H4 (cell line): ENCODE data around the gene KCNJ6. TPM values are rescaled to one million over a fixed set of nuclear protein-coding genes. Genes with fewer than 3 reads are reported as not detected.
"Not testable (repeated sequence)": the region's sequence is repeated elsewhere in the genome, so short reads cannot be mapped to it uniquely, and the experiment has no call there.

Experiments
- DNase-seq: peaks from one replicate; pipeline ENCODE4 v3.0.0-alpha.2; 2015; ENCODE audit warnings: low spot score
- total RNA-seq: library from RNA; depleted of rRNA; stranded (reverse); fragments of >200 nt; shearing (Covaris generic); gene quantifications from 2 replicates; pipeline ENCODE4 v1.2.3, GENCODE V29; 2014

KCNJ6 gene
- total RNA-seq, 1 experiment from 2014 or later, result not detected

- DNase-seq, result no peak
These were observed 239.3 kb downstream of the KCNJ6 start for GRCh38 chr21:37677006-37677405.

- peak; percentile 25 for DNase-seq
These were observed 241.0 kb downstream of the KCNJ6 start for GRCh38 chr21:37675202-37675801.

DNA sequence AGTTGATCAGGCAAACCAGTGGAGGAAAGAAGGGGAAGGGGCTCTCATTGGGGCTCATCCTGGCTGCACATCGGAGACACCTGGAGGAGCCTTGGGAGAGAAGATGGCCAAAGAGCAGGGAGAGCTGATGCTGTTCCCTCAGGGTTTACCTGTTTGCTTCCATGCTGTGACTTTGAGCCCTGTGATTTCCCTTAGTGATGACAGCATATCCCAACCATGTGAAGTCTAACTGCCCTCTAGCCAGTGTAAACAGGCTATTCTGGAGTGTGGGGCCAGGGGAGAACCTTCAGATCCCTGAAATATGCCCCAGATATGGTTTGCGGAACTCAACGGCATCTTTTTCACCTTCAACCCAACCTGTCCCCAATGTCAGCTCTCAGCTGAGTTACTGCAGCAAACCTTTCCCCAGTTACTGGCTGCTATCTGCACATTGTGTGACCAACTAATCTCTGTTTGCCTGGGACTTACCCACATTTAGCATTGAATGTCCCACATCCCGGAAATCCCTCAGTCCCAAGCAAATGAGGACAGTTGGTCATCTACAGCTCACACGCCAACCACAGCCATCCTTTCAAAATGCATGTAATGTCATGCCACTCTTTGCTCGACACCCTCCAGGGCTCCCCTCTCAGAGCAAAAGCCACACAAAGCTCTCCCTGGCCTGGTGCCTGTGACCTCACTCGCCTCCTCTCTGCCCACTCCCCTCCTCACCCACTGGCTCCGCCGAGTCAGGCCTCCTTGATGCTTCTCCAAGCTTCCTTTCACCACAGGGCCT lies 242.3 kb downstream of the KCNJ6 start:
- no peak for DNase-seq

- DNase-seq, result no peak
These were observed 244.9 kb downstream of the KCNJ6 start for GRCh38 chr21:37671381-37671780.

DNA sequence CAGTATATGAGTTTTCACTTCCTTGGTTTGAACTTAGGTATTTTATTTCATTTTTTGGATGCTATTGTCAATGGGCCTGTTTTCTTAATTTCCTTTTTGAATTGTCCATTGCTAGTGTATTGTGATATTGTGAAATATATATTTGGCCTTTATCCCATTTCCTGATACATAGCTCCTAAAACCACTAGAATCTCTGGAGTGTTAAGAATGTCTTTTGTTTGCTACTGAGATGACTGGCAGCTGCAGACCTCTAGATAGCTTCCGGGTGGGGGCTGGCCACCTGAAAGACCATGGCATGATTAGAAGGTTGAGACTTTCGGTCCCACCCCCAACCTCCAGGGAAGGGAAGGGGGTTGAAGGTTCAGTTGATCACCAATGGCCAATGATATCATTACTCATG lies 245.4 kb downstream of the KCNJ6 start:
- DNase-seq, result no peak

DNA sequence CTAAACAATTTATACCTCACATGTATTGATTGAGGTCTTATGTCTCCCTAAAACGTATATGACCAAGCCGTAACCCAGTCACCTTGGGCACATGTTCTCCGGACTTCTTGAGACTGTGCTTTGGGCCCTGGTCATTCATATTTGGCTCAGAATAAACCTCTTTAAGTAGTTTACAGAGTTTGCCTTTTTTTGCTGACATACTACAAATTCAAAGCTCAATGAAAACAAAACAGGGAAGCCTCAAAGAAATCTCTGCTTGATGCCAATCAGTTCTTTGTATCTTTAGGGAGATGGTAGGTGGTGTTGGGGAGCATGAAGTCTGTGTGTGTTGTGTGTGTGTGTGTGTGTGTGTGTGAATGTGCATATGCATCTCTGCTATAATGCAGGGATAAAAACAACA lies 247.0 kb downstream of the KCNJ6 start:
- DNase-seq, result no peak

GRCh38 chr21:37668462-37669239 lies 247.6 kb downstream of the KCNJ6 start:
- no peak for DNase-seq

DNA sequence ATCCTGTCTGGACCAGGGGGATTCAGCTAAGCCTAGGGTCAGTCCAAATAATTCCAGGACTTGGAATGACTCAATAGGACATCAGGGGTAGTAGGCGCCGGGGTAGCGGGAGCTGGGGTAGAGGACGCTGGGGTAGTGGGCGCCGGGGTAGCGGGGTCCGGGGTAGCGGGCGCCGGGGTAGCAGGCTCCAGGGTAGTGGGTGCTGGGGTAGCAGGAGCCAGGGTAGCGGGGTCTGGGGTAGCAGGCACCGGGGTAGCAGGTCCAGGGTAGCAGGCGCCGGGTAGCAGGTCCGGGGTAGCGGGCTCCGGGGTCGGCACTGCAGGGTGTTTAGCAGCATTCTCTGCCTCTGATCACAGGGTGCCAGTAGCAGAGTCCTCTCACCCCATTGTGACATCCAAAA lies 248.9 kb downstream of the KCNJ6 start:
- no peak for DNase-seq

DNA sequence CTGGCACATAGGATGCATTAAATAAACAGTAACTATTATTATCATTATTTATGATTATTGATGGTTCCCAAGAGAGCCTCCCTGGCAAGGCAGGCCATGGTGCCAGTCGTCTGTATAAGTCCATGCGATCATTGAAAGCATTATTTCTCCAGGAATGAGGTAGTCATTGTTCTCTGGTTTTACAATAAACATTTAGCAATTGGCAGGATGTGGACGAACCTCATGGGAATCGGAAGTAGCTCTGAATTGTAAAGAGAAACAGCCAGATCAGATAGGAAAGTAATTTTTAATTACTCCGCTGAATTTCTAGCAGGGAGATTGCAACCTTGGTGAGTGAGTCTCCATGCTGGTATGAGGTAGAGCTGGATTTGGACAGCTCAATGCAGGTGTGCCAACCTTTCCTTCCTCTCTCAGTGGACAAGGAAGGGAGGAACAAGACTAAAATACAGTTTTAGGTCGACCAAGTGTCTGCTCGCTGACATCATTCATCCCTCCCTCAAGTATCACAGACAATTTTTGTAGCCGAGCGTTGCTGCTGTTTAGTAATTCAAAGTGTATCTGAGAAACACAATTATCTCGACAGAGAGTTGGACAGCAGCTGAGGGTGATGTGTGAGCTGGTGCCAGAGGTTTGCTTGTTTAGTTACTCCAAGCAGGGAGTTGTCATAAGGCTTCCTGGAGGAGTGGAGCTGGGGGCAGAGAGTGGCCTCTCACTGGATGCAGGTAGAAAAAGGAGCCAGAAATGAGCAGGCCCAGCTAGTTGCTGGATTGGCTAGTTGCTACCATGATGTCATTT lies 250.8 kb downstream of the KCNJ6 start:
- DNase-seq, result no peak

GRCh38 chr21:37662227-37662626 lies 254.0 kb downstream of the KCNJ6 start:
- not testable (repeated sequence) for DNase-seq

DNA sequence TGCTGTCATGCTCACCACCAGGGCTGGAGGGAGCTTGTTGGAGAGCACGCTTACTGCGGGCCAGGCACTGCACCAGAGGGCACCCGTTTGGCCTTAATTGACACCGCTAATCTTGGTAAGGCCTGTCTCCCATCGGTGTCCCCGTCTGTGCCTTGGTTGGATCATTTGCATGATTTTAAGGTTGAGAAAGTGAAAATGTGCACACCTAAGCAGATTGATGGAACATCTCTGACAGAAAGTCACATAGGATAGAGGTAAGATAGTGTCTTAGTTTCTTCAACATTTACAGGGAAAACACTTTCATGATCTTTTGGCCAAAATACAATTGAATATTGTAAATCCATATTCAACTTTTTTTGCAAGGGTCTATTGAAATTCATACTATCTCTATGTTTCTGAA lies 255.5 kb downstream of the KCNJ6 start:
- DNase-seq, result no peak

GRCh38 chr21:37659874-37660273 lies 256.4 kb downstream of the KCNJ6 start:
- no peak for DNase-seq

GRCh38 chr21:37658817-37659458 lies 257.3 kb downstream of the KCNJ6 start:
- DNase-seq, result peak; percentile 66

DNA sequence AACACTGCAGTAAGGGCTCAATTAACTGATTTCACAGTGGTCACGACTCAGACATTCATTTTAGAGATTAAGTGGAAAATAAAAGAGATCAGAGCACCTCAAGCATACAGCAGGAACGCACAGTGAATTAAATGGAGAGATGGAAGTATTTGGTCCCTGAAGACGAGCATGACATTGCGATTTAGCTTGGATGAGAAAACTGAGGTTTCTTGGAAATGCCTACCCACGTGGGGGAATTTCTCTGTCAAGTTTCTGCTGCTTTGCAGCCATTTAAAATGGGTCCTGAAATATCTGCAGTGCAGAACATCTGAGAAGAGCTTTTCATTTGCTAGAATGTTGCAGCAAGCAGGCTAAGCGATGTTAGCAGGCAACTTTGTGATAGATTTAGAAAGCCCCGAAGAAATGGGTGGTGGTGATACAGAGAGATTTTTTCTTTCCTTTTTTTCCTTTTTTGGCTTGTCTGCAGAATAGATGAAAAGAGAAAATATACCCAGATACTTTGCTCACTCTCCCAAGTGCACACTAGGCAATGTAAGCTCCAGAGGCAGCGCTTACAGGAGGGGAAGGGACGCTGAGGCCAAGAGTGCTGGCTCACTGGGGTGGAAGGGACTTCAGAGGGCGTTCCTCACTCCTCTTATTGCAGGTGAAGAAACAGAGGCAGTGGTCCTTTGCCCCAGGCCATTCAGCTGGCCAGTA lies 258.0 kb downstream of the KCNJ6 start:
- no peak for DNase-seq

GRCh38 chr21:37656899-37657298 lies 259.4 kb downstream of the KCNJ6 start:
- DNase-seq, result no peak

GRCh38 chr21:37655611-37656300 lies 260.5 kb downstream of the KCNJ6 start:
- no peak for DNase-seq

DNA sequence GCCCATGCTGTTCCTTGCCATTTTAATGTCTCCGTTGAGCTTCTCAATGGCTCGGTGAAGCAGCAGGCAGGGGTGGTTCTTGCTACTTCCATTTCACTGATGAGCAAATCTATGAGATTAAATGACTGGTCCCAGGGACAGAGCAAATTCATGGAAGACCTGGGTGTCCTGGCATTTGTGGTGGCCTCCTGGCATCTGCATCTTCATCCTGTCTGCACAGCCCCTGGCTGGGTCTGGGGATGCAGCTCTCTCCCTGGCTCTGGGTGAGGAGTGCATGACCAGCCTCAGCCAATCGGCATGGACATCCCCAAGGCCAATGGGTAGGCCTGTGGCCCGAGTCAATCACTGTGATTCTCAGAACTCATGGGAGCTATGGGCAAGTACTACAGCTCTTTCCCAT lies 261.7 kb downstream of the KCNJ6 start:
- no peak for DNase-seq

DNA sequence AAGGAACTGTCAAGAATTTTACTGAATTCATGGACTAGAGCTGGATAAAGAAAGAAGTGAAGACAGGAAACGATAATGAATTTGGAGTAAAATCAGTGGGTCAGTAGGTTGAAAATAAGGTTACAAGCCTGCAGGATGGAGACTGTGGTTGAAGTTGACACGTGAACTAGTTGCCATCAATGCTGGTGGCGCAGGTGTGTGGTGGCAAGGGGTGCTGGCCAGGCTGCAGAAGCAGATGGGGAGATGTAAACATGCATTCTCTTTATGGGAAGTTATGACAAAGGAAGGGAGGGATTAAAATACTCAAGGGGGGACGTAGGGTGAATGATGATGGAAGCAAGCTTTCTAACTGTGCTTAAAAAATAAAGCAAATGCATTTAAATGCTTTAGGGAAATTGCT lies 263.1 kb downstream of the KCNJ6 start:
- no peak for DNase-seq

DNA sequence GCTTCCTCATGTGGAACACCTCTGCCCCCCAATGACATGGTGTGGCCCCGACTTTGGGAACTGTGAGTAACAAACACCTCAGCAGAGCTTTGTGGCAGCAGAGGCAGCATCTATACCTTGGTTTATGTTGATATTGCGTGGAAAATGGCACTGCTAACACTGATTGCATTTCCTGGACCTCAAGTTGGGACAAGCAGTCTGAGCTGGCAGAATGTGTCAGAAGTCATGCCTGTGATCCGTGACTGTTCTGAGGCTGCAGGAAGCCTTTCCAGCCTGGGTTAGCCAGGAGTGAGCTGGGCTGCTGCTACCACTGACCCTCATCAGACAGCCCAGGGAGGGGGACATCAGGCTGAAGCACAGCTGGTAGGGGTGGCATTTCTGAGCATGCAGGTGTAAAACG lies 268.5 kb downstream of the KCNJ6 start:
- DNase-seq, result no peak

DNA sequence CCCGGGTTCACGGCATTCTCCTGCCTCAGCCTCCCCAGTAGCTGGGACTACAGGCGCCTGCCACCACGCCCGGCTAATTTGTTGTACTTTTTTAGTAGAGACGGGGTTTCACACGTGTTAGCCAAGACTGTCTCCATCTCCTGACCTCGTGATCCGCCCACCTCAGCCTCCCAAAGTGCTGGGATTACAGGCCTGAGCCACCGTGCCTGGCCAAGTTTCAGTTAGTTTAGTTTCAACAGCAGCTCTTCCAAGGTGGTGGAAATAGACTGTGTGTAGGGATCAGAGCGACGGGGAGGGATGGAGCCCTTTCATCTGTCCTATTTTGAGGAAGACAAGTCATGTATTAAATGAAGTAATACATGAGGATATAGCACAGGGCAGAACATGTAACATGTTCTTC lies 269.5 kb downstream of the KCNJ6 start:
- not testable (repeated sequence) for DNase-seq
